BJ (cell line): ENCODE results near the gene ALS2. TPM values are rescaled to one million over a fixed set of nuclear protein-coding genes. Genes with fewer than 3 reads are reported as not detected.

ENCODE experiments used
- CTCF ChIA-PET: fragments of 350-600 bp; formaldehyde crosslinking; extraction: SDS; loops from one replicate; lab custom pipeline; 2021; ENCODE audit warnings: antibody characterized with exemption, inconsistent platforms; lab: Yijun Ruan, JAX
- POLR2A ChIA-PET: fragments of 300-600 bp; sonication (Branson Sonifier 250); formaldehyde crosslinking; extraction: SDS; loops from one replicate; lab custom pipeline; 2021; ENCODE audit warnings: antibody characterized with exemption; lab: Charles Lee
- DNase-seq: peaks from one replicate; pipeline ENCODE4 v3.0.0-alpha.2; 2011; ENCODE audit warnings: low read depth
- H3K27me3 ChIP-seq: 2 replicates; pipeline ENCODE4 v1.6.0; 2011; ENCODE audit warnings: low read length; ENCODE audit not compliant: control insufficient read depth, insufficient read depth
- H3K36me3 ChIP-seq: 2 replicates; pipeline ENCODE4 v1.5.1; 2011; ENCODE audit warnings: low read length; ENCODE audit not compliant: control insufficient read depth, insufficient read depth
- H3K4me3 ChIP-seq: 2 replicates; pipeline ENCODE4 v1.5.1; 2011; ENCODE audit warnings: low read depth, mild to moderate bottlenecking, control low read depth, low read length
- CTCF ChIP-seq: IDR thresholded peaks from 2 replicates; pipeline ENCODE4 v1.5.1; 2011; ENCODE audit warnings: low read depth, mild to moderate bottlenecking, control low read depth, inconsistent platforms, low read length, moderate library complexity; ENCODE audit not compliant: insufficient read depth
- polyA minus RNA-seq: library from RNA; depleted of rRNA, polyadenylated mRNA; stranded (reverse); fragments of >200 nt; gene quantifications from 2 replicates; pipeline ENCODE4 v1.2.3, GENCODE V29; 2011; rRNA and poly(A)+ RNA removed
- polyA plus RNA-seq: library from polyadenylated mRNA; depleted of rRNA; stranded (reverse); fragments of >200 nt; gene quantifications from 2 replicates; pipeline ENCODE4 v1.2.3, GENCODE V29; 2011; rRNA removed

ALS2 gene
- polyA plus RNA-seq = 20.5 and 25.2 TPM in 2 replicates
- 30.4 and 35.8 TPM in 2 replicates for polyA minus RNA-seq

- ChIA-PET POLR2A (interaction anchor here (0.7 to 1.0 kb wide), 3 partner anchors 12 to 74 kb away, joined by 3 to 11 read pairs (median 6); no protein-coding TSS in a partner anchor), CTCF (interaction anchor here (0.8 to 1.5 kb wide), 6 partner anchors 10 to 398 kb away, joined by 3 to 5 read pairs (median 4); no protein-coding TSS in a partner anchor)
Observed at GRCh38 chr2:201780674-201781493, at the start of gene ALS2. ALS2 (minus strand) TSS chr2:201780933; CDS start chr2:201768885, 12,048 bp downstream.

GRCh38 chr2:201828220-201828619 is 47.5 kb upstream of the ALS2 start:
- no peak for TF ChIP-seq CTCF
- CTCF ChIA-PET = interaction anchor here (1.9 kb wide), 1 partner anchor 10 kb away, joined by 7 read pairs; no protein-coding TSS in a partner anchor

More at GRCh38 chr2:201780674-201781493, at the start of gene ALS2:
- no peak for TF ChIP-seq CTCF
- peak; percentile 99 for DNase-seq
- H3K27me3 ChIP-seq = no peaks in the 10 kb centered on the region
- H3K36me3 ChIP-seq = no peaks in the 10 kb centered on the region
- peak within 1 kb of the TSS; percentile 79 for H3K4me3 ChIP-seq

GRCh38 chr2:201827621-201828020 is 46.9 kb upstream of the ALS2 start:
- Histone ChIP-seq H3K4me3 (no peak overlapping the region), H3K27me3 (no peaks in the 10 kb centered on the region), H3K36me3 (0 out of 2 replicates have a peak, but pooled peaks cover 1% of the 10 kb centered on the region)
- POLR2A ChIA-PET = no interaction called here
- no peak for DNase-seq
- CTCF ChIA-PET = interaction anchor here (1.9 kb wide), 1 partner anchor 10 kb away, joined by 7 read pairs; no protein-coding TSS in a partner anchor
- no peak for TF ChIP-seq CTCF

More at GRCh38 chr2:201828220-201828619, 47.5 kb upstream of the ALS2 start:
- H3K36me3 ChIP-seq = 0 out of 2 replicates have a peak, but pooled peaks cover 1% of the 10 kb centered on the region
- no peak for DNase-seq
- H3K4me3 ChIP-seq = no peak overlapping the region
- H3K27me3 ChIP-seq = no peaks in the 10 kb centered on the region
- POLR2A ChIA-PET = no interaction called here

- CTCF ChIA-PET = interaction anchor here (0.8 to 1.6 kb wide), 2 partner anchors 10 to 17 kb away, joined by 3 to 4 read pairs; no protein-coding TSS in a partner anchor
- DNase-seq = no peak
- H3K27me3 ChIP-seq = no peaks in the 10 kb centered on the region
- TF ChIP-seq CTCF = no peak
- POLR2A ChIA-PET = no interaction called here
- H3K36me3 ChIP-seq = 0 out of 2 replicates have a peak, but pooled peaks cover 1% of the 10 kb centered on the region
- H3K4me3 ChIP-seq = no peak overlapping the region
Observed at GRCh38 chr2:201824212-201824611, 43.5 kb upstream of the ALS2 start.

GRCh38 chr2:201821080-201821479 is 40.3 kb upstream of the ALS2 start:
- no peak for DNase-seq
- POLR2A ChIA-PET = no interaction called here
- CTCF ChIA-PET = interaction anchor here (1.4 kb wide), 1 partner anchor 26 kb away, joined by 3 read pairs; no protein-coding TSS in a partner anchor
- no peak for TF ChIP-seq CTCF
- no peaks in the 10 kb centered on the region for H3K27me3 ChIP-seq
- H3K4me3 ChIP-seq = no peak overlapping the region
- 0 out of 2 replicates have a peak, but pooled peaks cover 1% of the 10 kb centered on the region for H3K36me3 ChIP-seq
